GM23248 (cell line): ENCODE measurements around the gene HBA1. TPM values are rescaled to one million over a fixed set of nuclear protein-coding genes. Genes with fewer than 3 reads are reported as not detected.
A peak's percentile ranks its signal among the peaks of the same experiment; 100 is the strongest.
"Not testable (repeated sequence)": the region's sequence is repeated elsewhere in the genome, so short reads cannot be mapped to it uniquely, and the experiment has no call there.

Experiments used
- DNase-seq: peaks from one replicate; pipeline ENCODE4 v3.0.0-alpha.2; 2015
- H2AFZ ChIP-seq: fragments of 200-600 bp; sonication (generic); 2 replicates; pipeline ENCODE4 v1.6.1; 2016; ENCODE audit warnings: antibody characterized with exemption
- H3F3A ChIP-seq: fragments of 200-600 bp; sonication (generic); 2 replicates; pipeline ENCODE4 v1.6.1; 2016; ENCODE audit warnings: mild to moderate bottlenecking, antibody characterized with exemption, mixed run types; ENCODE audit not compliant: insufficient read depth
- H3K27ac ChIP-seq: fragments of 200-600 bp; sonication (generic); 2 replicates; pipeline ENCODE4 v1.5.1; 2016; ENCODE audit warnings: mild to moderate bottlenecking
- H3K27me3 ChIP-seq: fragments of 200-600 bp; sonication (generic); replicated peaks from 2 replicates; pipeline ENCODE4 v1.6.1; 2016; ENCODE audit warnings: mild to moderate bottlenecking; ENCODE audit not compliant: insufficient read depth
- H3K36me3 ChIP-seq: fragments of 200-600 bp; sonication (generic); 2 replicates; pipeline ENCODE4 v1.6.1; 2016; ENCODE audit warnings: low read depth, mild to moderate bottlenecking
- H3K4me1 ChIP-seq: fragments of 200-600 bp; sonication (generic); 2 replicates; pipeline ENCODE4 v1.6.1; 2016; ENCODE audit warnings: mild to moderate bottlenecking; ENCODE audit not compliant: insufficient read depth
- H3K4me2 ChIP-seq: fragments of 200-600 bp; sonication (generic); one replicate; pipeline ENCODE4 v1.6.1; 2016; ENCODE audit warnings: mild to moderate bottlenecking; ENCODE audit not compliant: unreplicated experiment
- H3K4me3 ChIP-seq: fragments of 200-600 bp; sonication (generic); 2 replicates; pipeline ENCODE4 v1.5.1; 2016; ENCODE audit warnings: mild to moderate bottlenecking
- H3K79me2 ChIP-seq: fragments of 200-600 bp; sonication (generic); 2 replicates; pipeline ENCODE4 v1.6.1; 2016; ENCODE audit warnings: mild to moderate bottlenecking; ENCODE audit not compliant: insufficient read depth
- H3K9ac ChIP-seq: fragments of 200-600 bp; sonication (generic); 2 replicates; pipeline ENCODE4 v1.6.1; 2016; ENCODE audit warnings: mild to moderate bottlenecking
- H3K9me2 ChIP-seq: fragments of 200-600 bp; sonication (generic); 2 replicates; pipeline ENCODE4 v1.6.1; 2016; ENCODE audit warnings: mixed run types, mild to moderate bottlenecking, moderate library complexity; ENCODE audit not compliant: insufficient read depth
- H3K9me3 ChIP-seq: fragments of 200-600 bp; sonication (generic); one replicate; pipeline ENCODE4 v1.6.1; 2017; ENCODE audit warnings: low read depth
- H4K20me1 ChIP-seq: fragments of 200-600 bp; sonication (generic); 2 replicates; pipeline ENCODE4 v1.6.0; 2016; ENCODE audit not compliant: insufficient read depth
- EZH2 ChIP-seq: fragments of 200-600 bp; sonication (generic); IDR thresholded peaks from 2 replicates; pipeline ENCODE4 v1.6.1; 2018; ENCODE audit warnings: antibody characterized with exemption, mild to moderate bottlenecking; ENCODE audit not compliant: insufficient read depth, poor library complexity, severe bottlenecking
- EZH2phosphoT487 ChIP-seq: fragments of 200-600 bp; sonication (generic); IDR thresholded peaks from 2 replicates; pipeline ENCODE4 v1.6.1; 2018; ENCODE audit warnings: antibody characterized with exemption, moderate library complexity, mild to moderate bottlenecking, low read depth; ENCODE audit not compliant: insufficient read depth
- WGBS, 2 experiments: methylation state at CpG; one replicate each; pipeline ENCODE4 v1.1.6; 2015 to 2017; ENCODE audit warnings: low lambda C conversion rate in 2 of 2, low coverage in 1 of 2; ENCODE audit errors: missing lambda C conversion rate in 2 of 2; 5-methylcytosine and 5-hydroxymethylcytosine counted together
- in situ Hi-C: fragments of 300-500 bp; cut with MboI; formaldehyde crosslinking; loops from 2 replicates; pipeline ENCODE4 v1.15.0; 2020
- polyA plus RNA-seq: library from polyadenylated mRNA; unstranded; fragments of >200 nt; fragmentation: Nextera tagmentation; extraction: Ambion mirVana; gene quantifications from 2 replicates; pipeline ENCODE4 v1.2.1, GENCODE V29; 2016
- total RNA-seq: library from RNA; depleted of rRNA; stranded (reverse); fragments of >200 nt; shearing (Covaris generic); gene quantifications from 2 replicates; pipeline ENCODE4 v1.2.3, GENCODE V29; 2014

The HBA1 gene
- total and polyA plus RNA-seq, 2 experiments from 2014 or later, result not detected

- peaks cover 4% of the 10 kb centered on the region; the same call in 1 of the 2 replicates for H3K4me1 ChIP-seq
- no peak overlapping the region for H2AFZ ChIP-seq
- no peaks in the 10 kb centered on the region for H3F3A ChIP-seq
- H3K27ac ChIP-seq, result no peak overlapping the region
- no peak overlapping the region for H3K4me3 ChIP-seq
- DNase-seq, result no peak
- peaks cover 48% of the 10 kb centered on the region for H3K36me3 ChIP-seq
- no peaks in the 10 kb centered on the region for H3K27me3 ChIP-seq
- no peak overlapping the region for H3K4me2 ChIP-seq
- no peaks in the 10 kb centered on the region for H4K20me1 ChIP-seq
- H3K79me2 ChIP-seq, result peaks cover 25% of the 10 kb centered on the region
- no peak overlapping the region for H3K9ac ChIP-seq
- 94% methylated on average over 11 of the region's 11 CpGs for WGBS, 2 experiments
- no peaks in the 10 kb centered on the region for H3K9me2 ChIP-seq
- no peaks in the 10 kb centered on the region for H3K9me3 ChIP-seq
- TF ChIP-seq EZH2 (no peak), EZH2phosphoT487 (no peak)
- in situ Hi-C loops, result no loop called here
These were observed 16.2 kb downstream of the HBA1 start for GRCh38 chr16:192686-193085.

GRCh38 chr16:193441-193840 lies 17.0 kb downstream of the HBA1 start:
- Histone ChIP-seq H3K9ac (no peak overlapping the region), H3K9me3 (no peaks in the 10 kb centered on the region), H3K79me2 (peaks cover 28% of the 10 kb centered on the region), H3K27me3 (no peaks in the 10 kb centered on the region), H3K36me3 (peaks cover 49% of the 10 kb centered on the region), H3F3A (no peaks in the 10 kb centered on the region), H3K4me1 (peaks cover 4% of the 10 kb centered on the region; the same call in 1 of the 2 replicates), H2AFZ (no peak overlapping the region), H4K20me1 (no peaks in the 10 kb centered on the region), H3K9me2 (no peaks in the 10 kb centered on the region), H3K4me3 (no peak overlapping the region), H3K4me2 (no peak overlapping the region), H3K27ac (no peak overlapping the region)
- in situ Hi-C loops, result no loop called here
- DNase-seq, result no peak
- 93 to 95% methylated on average over 15 of the region's 15 CpGs for WGBS, 2 experiments
- TF ChIP-seq EZH2 (no peak), EZH2phosphoT487 (no peak)

GRCh38 chr16:194516-194915 lies 18.0 kb downstream of the HBA1 start:
- no peaks in the 10 kb centered on the region for H4K20me1 ChIP-seq
- H2AFZ ChIP-seq, result no peak overlapping the region
- no peak overlapping the region for H3K27ac ChIP-seq
- no peaks in the 10 kb centered on the region for H3K9me2 ChIP-seq
- no peak for DNase-seq
- TF ChIP-seq EZH2phosphoT487, result no peak
- TF ChIP-seq EZH2, result no peak
- H3K36me3 ChIP-seq, result peaks cover 60% of the 10 kb centered on the region
- no peak overlapping the region for H3K4me2 ChIP-seq
- H3K79me2 ChIP-seq, result peaks cover 39% of the 10 kb centered on the region
- in situ Hi-C loops, result no loop called here
- no peak overlapping the region for H3K4me3 ChIP-seq
- H3K27me3 ChIP-seq, result no peaks in the 10 kb centered on the region
- 94 to 96% methylated on average over 6 of the region's 6 CpGs for WGBS, 2 experiments
- 0 out of 2 replicates have a peak, but pooled peaks cover 4% of the 10 kb centered on the region for H3F3A ChIP-seq
- no peaks in the 10 kb centered on the region for H3K9me3 ChIP-seq
- no peak overlapping the region for H3K9ac ChIP-seq
- peaks cover 4% of the 10 kb centered on the region; the same call in 1 of the 2 replicates for H3K4me1 ChIP-seq

- in situ Hi-C loops, result no loop called here
These were observed 23.9 kb downstream of the HBA1 start for GRCh38 chr16:200388-200787.

GRCh38 chr16:203246-203645 lies 26.8 kb downstream of the HBA1 start:
- peaks cover 65% of the 10 kb centered on the region for H3K36me3 ChIP-seq
- WGBS, 2 experiments, result 93 to 95% methylated on average over 4 of the region's 4 CpGs

More at GRCh38 chr16:200388-200787, 23.9 kb downstream of the HBA1 start:
- Histone ChIP-seq H3K9me3 (no peaks in the 10 kb centered on the region), H3K4me3 (no peak overlapping the region), H3K27ac (peak overlapping the region; percentile 89), H3K79me2 (peaks cover 67% of the 10 kb centered on the region), H2AFZ (no peak overlapping the region), H3K27me3 (no peaks in the 10 kb centered on the region), H3K9ac (peak overlapping the region; percentile 51), H3F3A (peaks cover 38% of the 10 kb centered on the region), H3K9me2 (no peaks in the 10 kb centered on the region), H3K36me3 (peaks cover 59% of the 10 kb centered on the region), H4K20me1 (no peaks in the 10 kb centered on the region), H3K4me1 (peaks cover 4% of the 10 kb centered on the region), H3K4me2 (no peak overlapping the region)
- TF ChIP-seq EZH2 (no peak), EZH2phosphoT487 (no peak)
- peak; percentile 91 for DNase-seq
- 44 to 66% methylated on average over 3 to 5 of the region's 5 CpGs for WGBS, 2 experiments

GRCh38 chr16:204046-204445 lies 27.6 kb downstream of the HBA1 start:
- H3K9me3 ChIP-seq, H3K27me3 ChIP-seq, H3K27ac ChIP-seq, H3K4me2 ChIP-seq, DNase-seq, H3K4me1 ChIP-seq, H3K4me3 ChIP-seq, H3K9ac ChIP-seq, H3K9me2 ChIP-seq, in situ Hi-C loops, H2AFZ ChIP-seq, H4K20me1 ChIP-seq: not testable (repeated sequence)
- Histone ChIP-seq H3K79me2 (peaks cover 69% of the 10 kb centered on the region), H3K36me3 (peaks cover 63% of the 10 kb centered on the region), H3F3A (peaks cover 55% of the 10 kb centered on the region)
- 97 to 98% methylated on average over 9 of the region's 9 CpGs for WGBS, 2 experiments

More at GRCh38 chr16:203246-203645, 26.8 kb downstream of the HBA1 start:
- Histone ChIP-seq H3K27ac (no peak overlapping the region), H4K20me1 (no peaks in the 10 kb centered on the region), H3K9ac (no peak overlapping the region), H3F3A (peaks cover 49% of the 10 kb centered on the region), H3K9me3 (no peaks in the 10 kb centered on the region), H3K4me1 (peaks cover 4% of the 10 kb centered on the region), H3K4me2 (no peak overlapping the region), H3K9me2 (no peaks in the 10 kb centered on the region), H3K27me3 (no peaks in the 10 kb centered on the region), H3K79me2 (peaks cover 69% of the 10 kb centered on the region), H3K4me3 (no peak overlapping the region), H2AFZ (no peak overlapping the region)
- TF ChIP-seq EZH2 (no peak), EZH2phosphoT487 (no peak)
- no peak for DNase-seq
- in situ Hi-C loops, result no loop called here

GRCh38 chr16:209359-209758 lies 32.9 kb downstream of the HBA1 start:
- peak; percentile 16 for DNase-seq
- H3K79me2 ChIP-seq, result peaks cover 86% of the 10 kb centered on the region
- H3K36me3 ChIP-seq, result peaks cover 40% of the 10 kb centered on the region
- H3K4me3 ChIP-seq, H3K9ac ChIP-seq, in situ Hi-C loops, H3K9me2 ChIP-seq, H4K20me1 ChIP-seq, H3K27ac ChIP-seq, H3K4me1 ChIP-seq, H3K9me3 ChIP-seq, H3K27me3 ChIP-seq, H2AFZ ChIP-seq, H3K4me2 ChIP-seq: not testable (repeated sequence)
- peaks cover 29% of the 10 kb centered on the region; the same call in 1 of the 2 replicates for H3F3A ChIP-seq
- whole genome bisulfite sequencing, 2 experiments, result 73 to 86% methylated on average over 4 of the region's 4 CpGs
